GM18873 (cell line): ENCODE measurements around the gene SRPK2.
"Not testable (repeated sequence)": the region's sequence is repeated elsewhere in the genome, so short reads cannot be mapped to it uniquely, and the experiment has no call there.

Source experiments
- ATAC-seq: cut with Tn5 transposase; IDR thresholded peaks from one replicate; pipeline ENCODE4 v1.9.1; 2021; ENCODE audit warnings: mild to moderate bottlenecking, moderate library complexity, moderate number of reproducible peaks; ENCODE audit not compliant: unreplicated experiment, low FRiP score

The SRPK2 gene

GRCh38 chr7:105377903-105378302 lies 10.8 kb downstream of the SRPK2 start:
- ATAC-seq: no peak

- no peak for ATAC-seq
These were observed 11.7 kb downstream of the SRPK2 start for GRCh38 chr7:105376908-105377533.

- no peak for ATAC-seq
These were observed 18.8 kb downstream of the SRPK2 start for GRCh38 chr7:105369944-105370343.

GRCh38 chr7:105367458-105367857 lies 21.3 kb downstream of the SRPK2 start:
- ATAC-seq: no peak

GRCh38 chr7:105365541-105366534 lies 22.9 kb downstream of the SRPK2 start:
- ATAC-seq: no peak

GRCh38 chr7:105364684-105365083 lies 24.0 kb downstream of the SRPK2 start:
- no peak for ATAC-seq

- not testable (repeated sequence) for ATAC-seq
These were observed 25.1 kb downstream of the SRPK2 start for GRCh38 chr7:105363657-105364056.

- ATAC-seq: not testable (repeated sequence)
These were observed 26.0 kb downstream of the SRPK2 start for GRCh38 chr7:105362685-105363084.

- not testable (repeated sequence) for ATAC-seq
These were observed 26.7 kb downstream of the SRPK2 start for GRCh38 chr7:105361995-105362394.

GRCh38 chr7:105360149-105360548 lies 28.6 kb downstream of the SRPK2 start:
- ATAC-seq: not testable (repeated sequence)

- ATAC-seq: no peak
These were observed 33.0 kb downstream of the SRPK2 start for GRCh38 chr7:105355701-105356100.

GRCh38 chr7:105354383-105354782 lies 34.3 kb downstream of the SRPK2 start:
- ATAC-seq: no peak

- ATAC-seq: no peak
These were observed 34.9 kb downstream of the SRPK2 start for GRCh38 chr7:105353752-105354328.

- no peak for ATAC-seq
These were observed 35.6 kb downstream of the SRPK2 start for GRCh38 chr7:105352901-105353668.

GRCh38 chr7:105352018-105352612 lies 36.6 kb downstream of the SRPK2 start:
- ATAC-seq: peak; percentile 86

- ATAC-seq: no peak
These were observed 37.8 kb downstream of the SRPK2 start for GRCh38 chr7:105350906-105351305.

- ATAC-seq: not testable (repeated sequence)
These were observed 40.5 kb downstream of the SRPK2 start for GRCh38 chr7:105348177-105348576.

GRCh38 chr7:105346593-105347322 lies 42.0 kb downstream of the SRPK2 start:
- ATAC-seq: no peak

GRCh38 chr7:105346138-105346537 lies 42.6 kb downstream of the SRPK2 start:
- ATAC-seq: no peak
